K562 (cell line): ENCODE results near the gene N4BP2. TPM values are rescaled to one million over a fixed set of nuclear protein-coding genes. Genes with fewer than 3 reads are reported as not detected.

Experiments used
- ATAC-seq: fragments of 200-7000 bp; cut with Tn5 transposase; 3 replicates; pipeline ENCODE4 v1.9.1; 2020; ENCODE audit warnings: moderate library complexity
- BruUV-seq: library from RNA; stranded (reverse); fragments of 400-500 nt; replicated peaks from 2 replicates; lab custom pipeline; 2021; lab: Mats Ljungman, UMichigan
- CTCF ChIA-PET: fragments of 300-600 bp; formaldehyde crosslinking; extraction: SDS; loops from one replicate; lab custom pipeline; 2021; ENCODE audit warnings: low intra/inter-chr PET ratio; lab: Yijun Ruan, JAX
- POLR2A ChIA-PET: fragments of 300-600, 350-650 bp; sonication (Branson Sonifier 250); formaldehyde crosslinking; extraction: SDS; loops from one replicate; lab custom pipeline; 2021; ENCODE audit warnings: antibody characterized with exemption, inconsistent platforms; lab: Yijun Ruan, JAX
- DNase-seq, 4 experiments: peaks; one replicate each; pipeline versions ENCODE4 v3.0.0 to v3.0.0-alpha.2; 2011 to 2018; ENCODE audit warnings: low spot score in 3 of 4, mixed read lengths in 3 of 4; ENCODE audit errors: extremely low read depth in 1 of 4
- FAIRE-seq: peaks from 2 replicates; lab custom pipeline; 2011; peaks lifted over from hg19 to GRCh38; lab: Jason Lieb, UNC
- H2AFZ ChIP-seq: 2 replicates; pipeline ENCODE4 v1.6.0; 2011; ENCODE audit warnings: low read depth, low read length, control low read depth, inconsistent platforms
- H3K27ac ChIP-seq: fragments of 200-600 bp; 3 replicates; pipeline ENCODE4 v1.8.0; 2011; ENCODE audit warnings: low read depth, mild to moderate bottlenecking, control low read depth, inconsistent platforms, low read length, moderate library complexity, mixed read lengths; ENCODE audit errors: extremely low read depth
- H3K27me3 ChIP-seq, 2 experiments: fragments of 300-600 bp in 1 of 2; 2 replicates in 1 of 2; 3 replicates in 1 of 2; pipeline versions ENCODE4 v1.6.0 to v1.8.0; 2011; ENCODE audit warnings: inconsistent platforms in 2 of 2, low read length in 2 of 2, mild to moderate bottlenecking in 1 of 2, mixed read lengths in 1 of 2, moderate library complexity in 1 of 2; ENCODE audit not compliant: control insufficient read depth in 2 of 2, insufficient read depth in 2 of 2
- H3K36me3 ChIP-seq: fragments of 300-600 bp; 3 replicates; pipeline ENCODE4 v1.8.0; 2011; ENCODE audit warnings: mild to moderate bottlenecking, low read length, inconsistent platforms; ENCODE audit not compliant: control insufficient read depth, insufficient read depth
- H3K4me1 ChIP-seq, 2 experiments: fragments of 200-600 bp in 1 of 2; replicated peaks in 1 of 2; 2 replicates in 1 of 2; 3 replicates in 1 of 2; pipeline versions ENCODE4 v1.5.1 to v1.8.0; 2011; ENCODE audit warnings: inconsistent platforms in 2 of 2, low read length in 2 of 2, mild to moderate bottlenecking in 1 of 2, mixed read lengths in 1 of 2, moderate library complexity in 1 of 2; ENCODE audit not compliant: control insufficient read depth in 2 of 2, insufficient read depth in 2 of 2
- H3K4me2 ChIP-seq: 2 replicates; pipeline ENCODE4 v1.6.1; 2011; ENCODE audit warnings: low read length, control low read depth, inconsistent platforms, mixed read lengths; ENCODE audit not compliant: insufficient read depth
- H3K4me3 ChIP-seq: fragments of 200-600 bp; sonication (generic), shearing (Covaris generic); 2 replicates; pipeline ENCODE4 v1.5.1; 2016; ENCODE audit warnings: control low read depth, inconsistent platforms
- H3K79me2 ChIP-seq: fragments of 200-600 bp; 3 replicates; pipeline ENCODE4 v1.8.0; 2011; ENCODE audit warnings: low read length, inconsistent platforms; ENCODE audit not compliant: control insufficient read depth, insufficient read depth
- H3K9ac ChIP-seq, 2 experiments: 2 replicates each; pipeline versions ENCODE4 v1.6.0 to v1.6.1; 2011; ENCODE audit warnings: low read depth in 2 of 2, low read length in 2 of 2, control low read depth in 1 of 2, inconsistent platforms in 1 of 2, mild to moderate bottlenecking in 1 of 2, mixed read lengths in 1 of 2; ENCODE audit not compliant: insufficient read depth in 1 of 2
- H3K9me1 ChIP-seq: one replicate; pipeline ENCODE4 v1.6.0; 2011; ENCODE audit warnings: inconsistent platforms, mild to moderate bottlenecking, low read length, moderate library complexity; ENCODE audit not compliant: control insufficient read depth, insufficient read depth
- H3K9me3 ChIP-seq: replicated peaks from 2 replicates; pipeline ENCODE4 v1.5.1; 2011; ENCODE audit warnings: low read depth, low read length, inconsistent platforms; ENCODE audit not compliant: control insufficient read depth, insufficient read depth
- H4K20me1 ChIP-seq: replicated peaks from 2 replicates; pipeline ENCODE4 v1.6.1; 2011; ENCODE audit warnings: low read length, inconsistent platforms, mixed read lengths; ENCODE audit not compliant: control insufficient read depth, insufficient read depth
- AFF4 ChIP-seq: sonication (generic); formaldehyde crosslinking; IDR thresholded peaks from 2 replicates; pipeline ENCODE4 v1.8.0; 2023; ENCODE audit warnings: mild to moderate bottlenecking, missing genetic modification reagents
- MNT ChIP-seq, 2 experiments: fragments of 450-650 bp; conservative IDR thresholded peaks; 2 replicates each; pipeline ENCODE4 v1.6.1; 2017; ENCODE audit warnings: mild to moderate bottlenecking in 2 of 2, moderate library complexity in 2 of 2
- NR4A1 ChIP-seq, 2 experiments: fragments of 250-450 bp in 1 of 2; fragments of 450-650 bp in 1 of 2; sonication (Bioruptor Pico) in 1 of 2; IDR thresholded peaks; 2 replicates each; pipeline versions ENCODE4 v1.4.0 to v1.6.1; 2016 to 2020; ENCODE audit warnings: mild to moderate bottlenecking in 2 of 2, missing compliant biosample characterization in 1 of 2, missing genetic modification characterization in 1 of 2, moderate library complexity in 1 of 2
- WGBS: fragments of 100-300 bp; shearing (Covaris generic); methylation state at CpG from one replicate; pipeline ENCODE4 v1.1.6; 2016; ENCODE audit warnings: low coverage, mixed read lengths; ENCODE audit not compliant: insufficient coverage; ENCODE audit errors: missing lambda C conversion rate; 5-methylcytosine and 5-hydroxymethylcytosine counted together
- in situ Hi-C: fragments of 300-500 bp; cut with MboI; formaldehyde crosslinking; loops from 4 replicates; pipeline ENCODE4 v1.15.0; 2018; ENCODE audit warnings: inconsistent platforms, mixed read lengths
- intact Hi-C: fragments of 100-400 bp; cut with micrococcal nuclease; formaldehyde crosslinking; loops from 2 replicates; pipeline ENCODE4 v1.14.2; 2022
- polyA plus RNA-seq, 8 experiments: library from polyadenylated mRNA; depleted of rRNA in 4 of 8; stranded (reverse) in 5 of 8; unstranded in 3 of 8; fragments of >200 nt; fragmentation: Nextera tagmentation in 2 of 8; fragmentation: Illumina TruSeq in 1 of 8; extraction: Ambion mirVana in 2 of 8; extraction: Trizol in 1 of 8; gene quantifications; 2 replicates each; pipeline versions ENCODE4 v1.2.1 to v1.2.3, GENCODE V29; 2011 to 2014; ENCODE audit warnings: inconsistent platforms in 1 of 8, missing spikeins in 1 of 8
- total RNA-seq, 7 experiments: library from RNA; depleted of rRNA in 6 of 7; stranded (reverse); fragments of >200 nt in 6 of 7; fragmentation: Illumina TruSeq in 2 of 7; extraction: Trizol in 2 of 7; gene quantifications; 2 replicates each; pipeline versions ENCODE4 v1.2.1 to v1.2.3, GENCODE V29; 2011 to 2021; ENCODE audit warnings: low replicate concordance in 1 of 7

Gene N4BP2
- total and polyA plus RNA-seq, 9 of the 15 experiments (the other 6 are each of a cell fraction or from before 2014, with no cell fraction given), result 2.7 to 12.6 (median 7.6) TPM

- H3K9ac ChIP-seq, result no peak overlapping the region
- H3K36me3 ChIP-seq, result no peaks in the 10 kb centered on the region; the same call in 2 of the 3 replicates
- in situ Hi-C loops (loop anchor here (5.0 kb wide), 1 partner anchor 161 kb away; no protein-coding TSS in a partner anchor), intact Hi-C loops (loop anchor here (1.0 to 5.0 kb wide), 4 partner anchors 50 to 158 kb away; partner anchors contain the start of gene N4BP2)
- ChIA-PET CTCF (interaction anchor here (0.6 to 2.3 kb wide), 3 partner anchors 158 to 174 kb away, joined by 3 to 24 read pairs (median 20); no protein-coding TSS in a partner anchor), POLR2A (no interaction called here)
- no TSS peak for BruUV-seq
- H2AFZ ChIP-seq, result no peak overlapping the region
- ATAC-seq, result no peak
- no peak for DNase-seq
- H3K4me2 ChIP-seq, result no peak overlapping the region
- H3K9me1 ChIP-seq, result no peaks in the 10 kb centered on the region
- TF ChIP-seq NR4A1 (CRISPR knock-in tag; IDR thresholded peaks at IDR 0.05) (no peak), NR4A1 (tag; IDR thresholded peaks at IDR 0.05) (no peak), AFF4 (CRISPR knock-in tag) (no peak), MNT (conservative IDR thresholded peaks at IDR 0.05) (no peak)
- no peaks in the 10 kb centered on the region for H3K4me1 ChIP-seq
- H3K27ac ChIP-seq, result no peak overlapping the region
- H3K9me3 ChIP-seq, result peaks cover 6% of the 10 kb centered on the region
- H4K20me1 ChIP-seq, result no peaks in the 10 kb centered on the region
- no peaks in the 10 kb centered on the region for H3K79me2 ChIP-seq
- no peak overlapping the region for H3K4me3 ChIP-seq
- FAIRE-seq, result no peak
- H3K27me3 ChIP-seq, result no peaks in the 10 kb centered on the region
- WGBS, result 87% methylated on average over 3 of the region's 3 CpGs
Observed at GRCh38 chr4:40150932-40151331, 94.3 kb downstream of the N4BP2 start.
